K562 (cell line): ENCODE data around the gene CAPN14. TPM values are rescaled to one million over a fixed set of nuclear protein-coding genes. Genes with fewer than 3 reads are reported as not detected.

Experiments
- ATAC-seq: fragments of 200-7000 bp; cut with Tn5 transposase; 3 replicates; pipeline ENCODE4 v1.9.1; 2020; ENCODE audit warnings: moderate library complexity
- BruUV-seq: library from RNA; stranded (reverse); fragments of 400-500 nt; replicated peaks from 2 replicates; lab custom pipeline; 2021; lab: Mats Ljungman, UMichigan
- CTCF ChIA-PET: fragments of 300-600 bp; formaldehyde crosslinking; extraction: SDS; loops from one replicate; lab custom pipeline; 2021; ENCODE audit warnings: low intra/inter-chr PET ratio; lab: Yijun Ruan, JAX
- POLR2A ChIA-PET: fragments of 300-600, 350-650 bp; sonication (Branson Sonifier 250); formaldehyde crosslinking; extraction: SDS; loops from one replicate; lab custom pipeline; 2021; ENCODE audit warnings: antibody characterized with exemption, inconsistent platforms; lab: Yijun Ruan, JAX
- DNase-seq, 4 experiments: peaks; one replicate each; pipeline versions ENCODE4 v3.0.0 to v3.0.0-alpha.2; 2011 to 2018; ENCODE audit warnings: low spot score in 3 of 4, mixed read lengths in 3 of 4; ENCODE audit errors: extremely low read depth in 1 of 4
- FAIRE-seq: peaks from 2 replicates; lab custom pipeline; 2011; peaks lifted over from hg19 to GRCh38; lab: Jason Lieb, UNC
- H2AFZ ChIP-seq: 2 replicates; pipeline ENCODE4 v1.6.0; 2011; ENCODE audit warnings: low read depth, low read length, control low read depth, inconsistent platforms
- H3K27ac ChIP-seq: fragments of 200-600 bp; 3 replicates; pipeline ENCODE4 v1.8.0; 2011; ENCODE audit warnings: low read depth, mild to moderate bottlenecking, control low read depth, inconsistent platforms, low read length, moderate library complexity, mixed read lengths; ENCODE audit errors: extremely low read depth
- H3K27me3 ChIP-seq, 2 experiments: fragments of 300-600 bp in 1 of 2; 2 replicates in 1 of 2; 3 replicates in 1 of 2; pipeline versions ENCODE4 v1.6.0 to v1.8.0; 2011; ENCODE audit warnings: inconsistent platforms in 2 of 2, low read length in 2 of 2, mild to moderate bottlenecking in 1 of 2, mixed read lengths in 1 of 2, moderate library complexity in 1 of 2; ENCODE audit not compliant: control insufficient read depth in 2 of 2, insufficient read depth in 2 of 2
- H3K36me3 ChIP-seq: fragments of 300-600 bp; 3 replicates; pipeline ENCODE4 v1.8.0; 2011; ENCODE audit warnings: mild to moderate bottlenecking, low read length, inconsistent platforms; ENCODE audit not compliant: control insufficient read depth, insufficient read depth
- H3K4me1 ChIP-seq, 2 experiments: fragments of 200-600 bp in 1 of 2; replicated peaks in 1 of 2; 2 replicates in 1 of 2; 3 replicates in 1 of 2; pipeline versions ENCODE4 v1.5.1 to v1.8.0; 2011; ENCODE audit warnings: inconsistent platforms in 2 of 2, low read length in 2 of 2, mild to moderate bottlenecking in 1 of 2, mixed read lengths in 1 of 2, moderate library complexity in 1 of 2; ENCODE audit not compliant: control insufficient read depth in 2 of 2, insufficient read depth in 2 of 2
- H3K4me2 ChIP-seq: 2 replicates; pipeline ENCODE4 v1.6.1; 2011; ENCODE audit warnings: low read length, control low read depth, inconsistent platforms, mixed read lengths; ENCODE audit not compliant: insufficient read depth
- H3K4me3 ChIP-seq: fragments of 200-600 bp; sonication (generic), shearing (Covaris generic); 2 replicates; pipeline ENCODE4 v1.5.1; 2016; ENCODE audit warnings: control low read depth, inconsistent platforms
- H3K79me2 ChIP-seq: fragments of 200-600 bp; 3 replicates; pipeline ENCODE4 v1.8.0; 2011; ENCODE audit warnings: low read length, inconsistent platforms; ENCODE audit not compliant: control insufficient read depth, insufficient read depth
- H3K9ac ChIP-seq, 2 experiments: 2 replicates each; pipeline versions ENCODE4 v1.6.0 to v1.6.1; 2011; ENCODE audit warnings: low read depth in 2 of 2, low read length in 2 of 2, control low read depth in 1 of 2, inconsistent platforms in 1 of 2, mild to moderate bottlenecking in 1 of 2, mixed read lengths in 1 of 2; ENCODE audit not compliant: insufficient read depth in 1 of 2
- H3K9me1 ChIP-seq: one replicate; pipeline ENCODE4 v1.6.0; 2011; ENCODE audit warnings: inconsistent platforms, mild to moderate bottlenecking, low read length, moderate library complexity; ENCODE audit not compliant: control insufficient read depth, insufficient read depth
- H3K9me3 ChIP-seq: replicated peaks from 2 replicates; pipeline ENCODE4 v1.5.1; 2011; ENCODE audit warnings: low read depth, low read length, inconsistent platforms; ENCODE audit not compliant: control insufficient read depth, insufficient read depth
- H4K20me1 ChIP-seq: replicated peaks from 2 replicates; pipeline ENCODE4 v1.6.1; 2011; ENCODE audit warnings: low read length, inconsistent platforms, mixed read lengths; ENCODE audit not compliant: control insufficient read depth, insufficient read depth
- CBX1 ChIP-seq: sonication (generic); IDR thresholded peaks from 2 replicates; pipeline ENCODE4 v1.6.1; 2016; ENCODE audit warnings: antibody characterized with exemption, low read depth, mild to moderate bottlenecking
- CEBPG ChIP-seq, 3 experiments: fragments of 200-800 bp in 1 of 3; sonication (Bioruptor generic) in 1 of 3; sonication (generic) in 1 of 3; formaldehyde crosslinking in 1 of 3; IDR thresholded peaks in 2 of 3; conservative IDR thresholded peaks in 1 of 3; 2 replicates each; pipeline versions ENCODE4 v1.6.1 to v1.8.0; 2016 to 2022; ENCODE audit warnings: missing compliant biosample characterization in 2 of 3, missing genetic modification characterization in 2 of 3, mild to moderate bottlenecking in 1 of 3, missing genetic modification reagents in 1 of 3
- MAFK ChIP-seq: IDR thresholded peaks from 2 replicates; pipeline ENCODE4 v1.6.1; 2011; ENCODE audit warnings: low read length, improper control_type of control experiment
- PURB ChIP-seq: sonication (generic); formaldehyde crosslinking; IDR thresholded peaks from 2 replicates; pipeline ENCODE4 v1.9.0; 2021; ENCODE audit warnings: low read depth, mild to moderate bottlenecking, missing genetic modification reagents
- SAFB ChIP-seq: fragments of 200-400 bp; formaldehyde crosslinking; IDR thresholded peaks from 2 replicates; pipeline ENCODE4 v1.6.1; 2017; ENCODE audit warnings: low read depth, low read length, borderline replicate concordance
- SAP30 ChIP-seq: fragments of 200-600 bp; sonication (generic); IDR thresholded peaks from 2 replicates; pipeline ENCODE4 v1.6.1; 2012; ENCODE audit warnings: borderline replicate concordance, low read depth, mild to moderate bottlenecking, moderate library complexity, low read length, control low read depth, inconsistent platforms; ENCODE audit not compliant: insufficient read depth, poor library complexity, severe bottlenecking
- SRSF7 ChIP-seq: fragments of 200-400 bp; formaldehyde crosslinking; optimal IDR thresholded peaks from 2 replicates; pipeline ENCODE3; 2017; ENCODE audit warnings: mild to moderate bottlenecking, low read depth, low read length
- TRIM24 ChIP-seq, 2 experiments: fragments of 450-650 bp; IDR thresholded peaks; 2 replicates each; pipeline ENCODE4 v1.6.1; 2016
- ZNF174 ChIP-seq: fragments of 250-450 bp; sonication (Bioruptor Pico); IDR thresholded peaks from 2 replicates; pipeline ENCODE4 v1.4.0; 2020; ENCODE audit warnings: mild to moderate bottlenecking
- ZNF668 ChIP-seq: fragments of 250-450 bp; sonication (Bioruptor Pico); IDR thresholded peaks from 2 replicates; pipeline ENCODE4 v1.8.0; 2022; ENCODE audit warnings: mild to moderate bottlenecking, inconsistent platforms
- WGBS: fragments of 100-300 bp; shearing (Covaris generic); methylation state at CpG from one replicate; pipeline ENCODE4 v1.1.6; 2016; ENCODE audit warnings: low coverage, mixed read lengths; ENCODE audit not compliant: insufficient coverage; ENCODE audit errors: missing lambda C conversion rate; 5-methylcytosine and 5-hydroxymethylcytosine counted together
- in situ Hi-C: fragments of 300-500 bp; cut with MboI; formaldehyde crosslinking; loops from 4 replicates; pipeline ENCODE4 v1.15.0; 2018; ENCODE audit warnings: inconsistent platforms, mixed read lengths
- intact Hi-C: fragments of 100-400 bp; cut with micrococcal nuclease; formaldehyde crosslinking; loops from 2 replicates; pipeline ENCODE4 v1.14.2; 2022
- polyA plus RNA-seq, 8 experiments: library from polyadenylated mRNA; depleted of rRNA in 4 of 8; stranded (reverse) in 5 of 8; unstranded in 3 of 8; fragments of >200 nt; fragmentation: Nextera tagmentation in 2 of 8; fragmentation: Illumina TruSeq in 1 of 8; extraction: Ambion mirVana in 2 of 8; extraction: Trizol in 1 of 8; gene quantifications; 2 replicates each; pipeline versions ENCODE4 v1.2.1 to v1.2.3, GENCODE V29; 2011 to 2014; ENCODE audit warnings: inconsistent platforms in 1 of 8, missing spikeins in 1 of 8
- total RNA-seq, 7 experiments: library from RNA; depleted of rRNA in 6 of 7; stranded (reverse); fragments of >200 nt in 6 of 7; fragmentation: Illumina TruSeq in 2 of 7; extraction: Trizol in 2 of 7; gene quantifications; 2 replicates each; pipeline versions ENCODE4 v1.2.1 to v1.2.3, GENCODE V29; 2011 to 2021; ENCODE audit warnings: low replicate concordance in 1 of 7
- TF ChIP-seq, protein P1 (sequence below): fragments of 450-650 bp; formaldehyde crosslinking; IDR thresholded peaks from 2 replicates; pipeline ENCODE4 v1.4.0; 2020; ENCODE audit warnings: mild to moderate bottlenecking
- TF ChIP-seq, protein P2 (sequence below): fragments of 450-650 bp; IDR thresholded peaks from 2 replicates; pipeline ENCODE4 v1.6.1; 2014; ENCODE audit warnings: low read depth, mild to moderate bottlenecking, moderate library complexity, borderline replicate concordance
- TF ChIP-seq, protein P3 (sequence below): IDR thresholded peaks from 2 replicates; pipeline ENCODE4 v1.6.1; 2011; ENCODE audit warnings: borderline replicate concordance, low read depth, mild to moderate bottlenecking, moderate library complexity, low read length; ENCODE audit not compliant: insufficient read depth, poor library complexity, severe bottlenecking
- TF ChIP-seq, protein P4 (sequence below): fragments of 450-650 bp; IDR thresholded peaks from 2 replicates; pipeline ENCODE4 v1.6.1; 2016

Gene CAPN14
- total and polyA plus RNA-seq, 9 of the 15 experiments (the other 6 are each of a cell fraction or from before 2014, with no cell fraction given), result not detected

DNA sequence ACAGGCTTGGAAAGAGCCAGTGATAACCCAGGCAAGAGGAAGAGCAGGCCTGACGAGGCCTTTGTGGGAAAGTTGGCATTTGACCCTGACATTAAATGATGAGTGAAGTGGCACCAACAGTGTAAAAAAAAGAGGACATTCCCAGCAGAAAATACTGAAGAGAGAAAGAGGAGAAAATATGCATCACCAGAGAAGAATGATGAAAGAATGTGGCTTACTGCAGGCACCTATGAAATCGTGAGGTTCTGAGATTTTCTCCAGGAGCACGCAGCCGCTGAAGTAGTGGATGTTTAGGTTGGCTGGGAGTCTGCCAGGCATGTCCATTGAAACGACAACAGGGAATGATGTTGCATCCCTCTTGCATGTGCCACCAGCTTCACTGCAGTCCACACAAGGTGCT is 30.4 kb upstream of the CAPN14 start (continued):
- TF ChIP-seq, protein P1, sequence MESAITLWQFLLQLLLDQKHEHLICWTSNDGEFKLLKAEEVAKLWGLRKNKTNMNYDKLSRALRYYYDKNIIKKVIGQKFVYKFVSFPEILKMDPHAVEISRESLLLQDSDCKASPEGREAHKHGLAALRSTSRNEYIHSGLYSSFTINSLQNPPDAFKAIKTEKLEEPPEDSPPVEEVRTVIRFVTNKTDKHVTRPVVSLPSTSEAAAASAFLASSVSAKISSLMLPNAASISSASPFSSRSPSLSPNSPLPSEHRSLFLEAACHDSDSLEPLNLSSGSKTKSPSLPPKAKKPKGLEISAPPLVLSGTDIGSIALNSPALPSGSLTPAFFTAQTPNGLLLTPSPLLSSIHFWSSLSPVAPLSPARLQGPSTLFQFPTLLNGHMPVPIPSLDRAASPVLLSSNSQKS (CRISPR knock-in tag), result no peak

DNA sequence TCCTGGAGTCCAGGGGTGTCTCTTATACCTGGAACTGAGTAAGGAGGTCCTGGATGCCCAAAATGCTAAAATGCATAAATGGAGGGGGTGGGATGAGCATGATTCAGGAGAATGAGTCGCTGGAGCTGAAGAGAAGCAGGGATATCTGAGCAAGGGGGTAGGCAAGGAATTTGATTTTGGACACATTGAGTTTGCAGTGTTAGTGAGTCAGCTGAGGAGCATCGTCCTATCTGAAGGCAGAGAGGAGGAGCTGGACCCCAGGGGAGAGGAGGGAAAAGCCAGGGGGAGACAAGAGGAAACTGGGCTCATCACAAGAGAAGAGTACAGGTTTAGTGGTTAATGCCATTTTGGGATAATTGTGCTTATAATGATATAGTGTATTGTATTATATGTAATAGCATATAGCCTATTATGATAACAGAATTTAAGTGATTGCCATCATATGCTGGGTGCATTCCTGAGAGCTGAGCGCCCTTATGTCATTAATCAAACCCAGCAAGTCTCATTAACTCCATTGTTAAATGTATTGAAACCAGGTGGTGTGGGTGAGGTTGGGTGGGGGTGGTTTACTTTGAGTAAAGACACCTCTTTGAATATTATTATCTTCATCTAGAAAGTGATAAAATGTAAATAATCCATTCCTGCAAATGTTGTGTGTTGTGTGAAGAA is 29.0 kb upstream of the CAPN14 start:
- no peak overlapping the region for H3K4me2 ChIP-seq
- intact Hi-C loops, result no loop called here
- POLR2A ChIA-PET, result no interaction called here
- no peak overlapping the region for H3K27ac ChIP-seq
- no peaks in the 10 kb centered on the region for H3K9me3 ChIP-seq
- DNase-seq (no peak), FAIRE-seq (no peak), ATAC-seq (no peak)
- no peaks in the 10 kb centered on the region for H3K79me2 ChIP-seq
- H3K9me1 ChIP-seq, result peaks cover 7% of the 10 kb centered on the region
- peaks cover 0 to 11% of the 10 kb centered on the region in 2 experiments; a peak in 2 of 5 replicates for H3K27me3 ChIP-seq
- WGBS, result 0% methylated on average over 3 of the region's 3 CpGs
- no peaks in the 10 kb centered on the region for H3K36me3 ChIP-seq
- H3K4me1 ChIP-seq, result no peaks in the 10 kb centered on the region
- H2AFZ ChIP-seq, result no peak overlapping the region
- no peak overlapping the region for H3K9ac ChIP-seq
- BruUV-seq, result no TSS peak
- CTCF ChIA-PET, result no interaction called here
- H4K20me1 ChIP-seq, result 0 out of 2 replicates have a peak, but pooled peaks cover 5% of the 10 kb centered on the region
- H3K4me3 ChIP-seq, result no peak overlapping the region
- in situ Hi-C loops, result no loop called here
- no peak for TF ChIP-seq CBX1
- TF ChIP-seq TRIM24 (IDR thresholded peaks at IDR 0.05), result no peak
- no peak for TF ChIP-seq CEBPG (CRISPR knock-in tag; IDR thresholded peaks at IDR 0.05)
- TF ChIP-seq CEBPG (tag; conservative IDR thresholded peaks at IDR 0.05 in 1 of 2, IDR thresholded peaks at IDR 0.05 in 1 of 2), result no peak
- no peak for TF ChIP-seq SRSF7
- no peak for TF ChIP-seq SAP30
- no peak for TF ChIP-seq ZNF174 (CRISPR knock-in tag)
- TF ChIP-seq, protein P2, sequence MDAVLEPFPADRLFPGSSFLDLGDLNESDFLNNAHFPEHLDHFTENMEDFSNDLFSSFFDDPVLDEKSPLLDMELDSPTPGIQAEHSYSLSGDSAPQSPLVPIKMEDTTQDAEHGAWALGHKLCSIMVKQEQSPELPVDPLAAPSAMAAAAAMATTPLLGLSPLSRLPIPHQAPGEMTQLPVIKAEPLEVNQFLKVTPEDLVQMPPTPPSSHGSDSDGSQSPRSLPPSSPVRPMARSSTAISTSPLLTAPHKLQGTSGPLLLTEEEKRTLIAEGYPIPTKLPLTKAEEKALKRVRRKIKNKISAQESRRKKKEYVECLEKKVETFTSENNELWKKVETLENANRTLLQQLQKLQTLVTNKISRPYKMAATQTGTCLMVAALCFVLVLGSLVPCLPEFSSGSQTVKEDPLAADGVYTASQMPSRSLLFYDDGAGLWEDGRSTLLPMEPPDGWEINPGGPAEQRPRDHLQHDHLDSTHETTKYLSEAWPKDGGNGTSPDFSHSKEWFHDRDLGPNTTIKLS, result no peak
- TF ChIP-seq, protein P3, sequence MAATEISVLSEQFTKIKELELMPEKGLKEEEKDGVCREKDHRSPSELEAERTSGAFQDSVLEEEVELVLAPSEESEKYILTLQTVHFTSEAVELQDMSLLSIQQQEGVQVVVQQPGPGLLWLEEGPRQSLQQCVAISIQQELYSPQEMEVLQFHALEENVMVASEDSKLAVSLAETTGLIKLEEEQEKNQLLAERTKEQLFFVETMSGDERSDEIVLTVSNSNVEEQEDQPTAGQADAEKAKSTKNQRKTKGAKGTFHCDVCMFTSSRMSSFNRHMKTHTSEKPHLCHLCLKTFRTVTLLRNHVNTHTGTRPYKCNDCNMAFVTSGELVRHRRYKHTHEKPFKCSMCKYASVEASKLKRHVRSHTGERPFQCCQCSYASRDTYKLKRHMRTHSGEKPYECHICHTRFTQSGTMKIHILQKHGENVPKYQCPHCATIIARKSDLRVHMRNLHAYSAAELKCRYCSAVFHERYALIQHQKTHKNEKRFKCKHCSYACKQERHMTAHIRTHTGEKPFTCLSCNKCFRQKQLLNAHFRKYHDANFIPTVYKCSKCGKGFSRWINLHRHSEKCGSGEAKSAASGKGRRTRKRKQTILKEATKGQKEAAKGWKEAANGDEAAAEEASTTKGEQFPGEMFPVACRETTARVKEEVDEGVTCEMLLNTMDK, result no peak
- TF ChIP-seq ZNF668 (CRISPR knock-in tag), result no peak
- TF ChIP-seq, protein P4, sequence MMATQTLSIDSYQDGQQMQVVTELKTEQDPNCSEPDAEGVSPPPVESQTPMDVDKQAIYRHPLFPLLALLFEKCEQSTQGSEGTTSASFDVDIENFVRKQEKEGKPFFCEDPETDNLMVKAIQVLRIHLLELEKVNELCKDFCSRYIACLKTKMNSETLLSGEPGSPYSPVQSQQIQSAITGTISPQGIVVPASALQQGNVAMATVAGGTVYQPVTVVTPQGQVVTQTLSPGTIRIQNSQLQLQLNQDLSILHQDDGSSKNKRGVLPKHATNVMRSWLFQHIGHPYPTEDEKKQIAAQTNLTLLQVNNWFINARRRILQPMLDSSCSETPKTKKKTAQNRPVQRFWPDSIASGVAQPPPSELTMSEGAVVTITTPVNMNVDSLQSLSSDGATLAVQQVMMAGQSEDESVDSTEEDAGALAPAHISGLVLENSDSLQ, result no peak
- TF ChIP-seq PURB (CRISPR knock-in tag), result no peak
- TF ChIP-seq MAFK, result no peak
- TF ChIP-seq SAFB, result no peak
